GM12892 (cell line): ENCODE measurements around the gene ZEB2.

ENCODE experiments used
- POLR2AphosphoS5 ChIP-seq: IDR thresholded peaks from 2 replicates; pipeline ENCODE4 v1.6.1; 2011; ENCODE audit warnings: low read depth, low read length, control low read depth
- TAF1 ChIP-seq: IDR thresholded peaks from 2 replicates; pipeline ENCODE4 v1.6.1; 2011; ENCODE audit warnings: low read depth, mild to moderate bottlenecking, control low read depth, low read length, borderline replicate concordance

DNA sequence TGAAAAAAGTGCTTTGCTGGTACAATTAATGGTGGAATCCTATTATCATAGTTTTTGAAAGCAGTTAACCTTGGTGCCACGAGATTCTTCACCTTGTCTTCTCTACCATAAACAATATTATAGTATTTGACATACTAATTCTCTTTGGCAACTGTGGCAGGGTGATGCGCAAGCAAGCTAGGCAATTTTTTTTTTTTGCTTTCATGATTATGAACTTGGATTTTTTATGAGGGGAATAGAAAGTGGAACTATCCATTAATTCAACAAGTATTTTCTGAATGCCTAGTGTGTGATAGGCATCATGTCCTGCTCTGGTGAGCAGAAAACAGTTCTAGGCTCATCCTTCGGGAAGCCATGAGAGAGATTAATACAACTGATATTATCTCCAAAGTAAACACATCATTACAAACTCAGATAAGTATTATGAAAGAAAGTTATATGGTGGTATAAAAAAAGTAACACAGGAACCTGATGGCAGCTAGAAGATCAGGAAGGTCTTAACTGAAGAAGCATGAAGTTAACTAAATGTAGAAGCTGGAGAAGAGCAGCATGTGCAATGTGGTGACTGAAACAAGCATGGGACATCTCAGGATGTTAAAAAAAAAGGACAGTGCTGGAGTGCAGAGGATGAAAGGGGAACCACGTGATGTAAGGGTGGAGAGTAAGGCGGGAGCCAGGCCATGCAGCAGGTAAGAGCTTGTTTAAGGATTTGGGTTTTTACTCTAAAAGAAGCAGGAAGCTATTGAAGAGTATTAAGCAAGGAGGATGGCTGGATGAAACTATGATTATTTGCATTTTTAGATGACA lies 113.7 kb downstream of the ZEB2 start:
- TF ChIP-seq POLR2AphosphoS5 (no peak), TAF1 (no peak)
